ENCODE measurements around the gene AVEN.
A peak's percentile ranks its signal among the peaks of the same experiment; 100 is the strongest.

AVEN gene

GRCh38 chr15:33987444-33987843, 51.6 kb downstream of the AVEN start:
- DNase-seq: peak in 2 of 56 donors; percentile 3 to 39

GRCh38 chr15:33985751-33986150, 53.3 kb downstream of the AVEN start:
- DNase-seq: no peak

- DNase-seq: peak in 7 of 56 donors; percentile 6 to 51 (median 18)
These were observed 53.7 kb downstream of the AVEN start for GRCh38 chr15:33985287-33985686.

- no peak for DNase-seq
These were observed 56.5 kb downstream of the AVEN start for GRCh38 chr15:33982516-33982915.

GRCh38 chr15:33980159-33980558, 58.8 kb downstream of the AVEN start:
- peak in 10 of 56 donors; percentile 3 to 69 (median 20) for DNase-seq

GRCh38 chr15:33975022-33975565, 63.9 kb downstream of the AVEN start:
- no peak for DNase-seq

GRCh38 chr15:33971811-33972210, 67.2 kb downstream of the AVEN start:
- DNase-seq: no peak

GRCh38 chr15:33968821-33969220, 70.2 kb downstream of the AVEN start:
- no peak for DNase-seq

GRCh38 chr15:33968224-33968623, 70.8 kb downstream of the AVEN start, which contains the start of gene CHRM5:
CHRM5 (plus strand) TSS chr15:33968497; CDS start chr15:34062718, 94,221 bp downstream.
- DNase-seq: no peak

GRCh38 chr15:33964665-33965040, 74.4 kb downstream of the AVEN start:
- DNase-seq: no peak

- DNase-seq: no peak
These were observed 75.0 kb downstream of the AVEN start for GRCh38 chr15:33963831-33964664.

- no peak for DNase-seq
These were observed 78.5 kb downstream of the AVEN start for GRCh38 chr15:33960549-33960935.

- peak in 1 of 56 donors; percentile 1 for DNase-seq
These were observed 79.0 kb downstream of the AVEN start for GRCh38 chr15:33959844-33960548.

- no peak for DNase-seq
These were observed 82.6 kb downstream of the AVEN start for GRCh38 chr15:33956397-33956796.

- DNase-seq: no peak
These were observed 83.1 kb downstream of the AVEN start for GRCh38 chr15:33955945-33956344.

- no peak for DNase-seq
These were observed 92.9 kb downstream of the AVEN start for GRCh38 chr15:33946152-33946551.

GRCh38 chr15:33941279-33942063, 97.5 kb downstream of the AVEN start:
- no peak for DNase-seq

- no peak for DNase-seq
These were observed 104.1 kb downstream of the AVEN start for GRCh38 chr15:33934921-33935320.

- DNase-seq: no peak
These were observed 104.6 kb downstream of the AVEN start for GRCh38 chr15:33934396-33934795.

- DNase-seq: no peak
These were observed 106.3 kb downstream of the AVEN start for GRCh38 chr15:33932734-33933133.

- DNase-seq: no peak
These were observed 112.7 kb downstream of the AVEN start for GRCh38 chr15:33926260-33926659.

- DNase-seq: no peak
These were observed 115.6 kb downstream of the AVEN start for GRCh38 chr15:33923446-33923845.

All from nucleus accumbens (tissue), 56 donors.